Right lobe of liver (tissue), 6 donors: ENCODE data around the gene CFAP221. TPM values are rescaled to one million over a fixed set of nuclear protein-coding genes. Genes with fewer than 3 reads are reported as not detected.

ENCODE experiments used
- ATAC-seq, 4 donors: fragments of 200-7000 bp; cut with Tn5 transposase; one replicate each; pipeline ENCODE4 v1.9.1; 2020; ENCODE audit warnings: mild to moderate bottlenecking in 4 of 4, moderate library complexity in 4 of 4
- DNase-seq, 3 donors: peaks; one replicate each; pipeline ENCODE4 v3.0.0-alpha.2; 2020
- H3K27ac ChIP-seq, 3 donors: fragments of 200-600 bp; one replicate each; pipeline ENCODE4 v1.8.0; 2022
- H3K27me3 ChIP-seq, 2 donors: fragments of 200-600 bp; one replicate each; pipeline ENCODE4 v1.8.0; 2022
- H3K36me3 ChIP-seq, 4 donors: fragments of 200-600 bp; sonication (generic) in 1 of 4; one replicate each; pipeline versions ENCODE4 v1.5.1 to v1.8.0; 2017 to 2022; ENCODE audit warnings: control low read depth in 1 of 4
- H3K4me1 ChIP-seq, 4 donors: fragments of 200-600 bp; sonication (generic) in 1 of 4; one replicate each; pipeline versions ENCODE4 v1.5.1 to v1.8.0; 2017 to 2022; ENCODE audit warnings: control low read depth in 1 of 4
- H3K4me3 ChIP-seq, 3 donors: fragments of 200-600 bp; one replicate each; pipeline ENCODE4 v1.8.0; 2022
- H3K9me3 ChIP-seq, 4 donors: fragments of 200-600 bp; sonication (generic) in 1 of 4; one replicate each; pipeline versions ENCODE4 v1.5.1 to v1.8.0; 2017 to 2022; ENCODE audit warnings: control low read depth in 1 of 4
- POLR2A ChIP-seq: fragments of 450-650 bp; IDR thresholded peaks from one replicate; pipeline ENCODE4 v1.6.1; 2017; ENCODE audit warnings: antibody characterized with exemption, mild to moderate bottlenecking
- WGBS: methylation state at CpG from one replicate; pipeline ENCODE4 v1.1.6; 2018; ENCODE audit warnings: low coverage, low lambda C conversion rate; ENCODE audit not compliant: insufficient coverage; ENCODE audit errors: missing lambda C conversion rate; 5-methylcytosine and 5-hydroxymethylcytosine counted together
- intact Hi-C, 2 donors: fragments of 100-400 bp; cut with DNase I; formaldehyde crosslinking; loops; one replicate each; pipeline versions ENCODE4 v1.11.2 to v1.14.1; 2022
- total RNA-seq, 6 experiments: library from RNA; depleted of rRNA in 2 of 6; stranded (reverse); fragments of >200 nt in 2 of 6; fragmentation: NEBNext Ultra II Directional in 3 of 6; extraction: Animal tissue kit (Norgen Biotek cat#: 25700) in 3 of 6; gene quantifications; one replicate each; pipeline versions ENCODE4 v1.1.0 to v1.2.4, GENCODE V29; 2016 to 2023
- TF ChIP-seq, protein P1 (sequence below), 4 donors: fragments of 200-600 bp in 3 of 4; fragments of 450-650 bp in 1 of 4; IDR thresholded peaks; one replicate each; pipeline versions ENCODE4 v1.5.1 to v1.8.0; 2016 to 2022; ENCODE audit warnings: antibody characterized with exemption in 4 of 4, mild to moderate bottlenecking in 2 of 4
- donor health status: DM: no; HTN: yes; CAD: no.
- donor health status: DM: no; HTN: no; CAD: no.
- donor health status: DM: no; HTN: no; CAD: no.
- donor health status: DM: no; HTN: yes; CAD: no.
- donor health status: DM: no; HTN: yes; CAD: no.

The CFAP221 gene
- total RNA-seq, 6 experiments from 2014 or later = 0.56 to 5.8 (median 2.4) TPM

- intact Hi-C loops = no loop called here
- TF ChIP-seq, protein P1, sequence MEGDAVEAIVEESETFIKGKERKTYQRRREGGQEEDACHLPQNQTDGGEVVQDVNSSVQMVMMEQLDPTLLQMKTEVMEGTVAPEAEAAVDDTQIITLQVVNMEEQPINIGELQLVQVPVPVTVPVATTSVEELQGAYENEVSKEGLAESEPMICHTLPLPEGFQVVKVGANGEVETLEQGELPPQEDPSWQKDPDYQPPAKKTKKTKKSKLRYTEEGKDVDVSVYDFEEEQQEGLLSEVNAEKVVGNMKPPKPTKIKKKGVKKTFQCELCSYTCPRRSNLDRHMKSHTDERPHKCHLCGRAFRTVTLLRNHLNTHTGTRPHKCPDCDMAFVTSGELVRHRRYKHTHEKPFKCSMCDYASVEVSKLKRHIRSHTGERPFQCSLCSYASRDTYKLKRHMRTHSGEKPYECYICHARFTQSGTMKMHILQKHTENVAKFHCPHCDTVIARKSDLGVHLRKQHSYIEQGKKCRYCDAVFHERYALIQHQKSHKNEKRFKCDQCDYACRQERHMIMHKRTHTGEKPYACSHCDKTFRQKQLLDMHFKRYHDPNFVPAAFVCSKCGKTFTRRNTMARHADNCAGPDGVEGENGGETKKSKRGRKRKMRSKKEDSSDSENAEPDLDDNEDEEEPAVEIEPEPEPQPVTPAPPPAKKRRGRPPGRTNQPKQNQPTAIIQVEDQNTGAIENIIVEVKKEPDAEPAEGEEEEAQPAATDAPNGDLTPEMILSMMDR (IDR thresholded peaks at IDR 0.05) = no peak
- TF ChIP-seq POLR2A = no peak
- H3K4me3 ChIP-seq = no peak overlapping the region
- H3K27ac ChIP-seq = no peak overlapping the region
- H3K36me3 ChIP-seq = peaks cover 0 to 21% (median 9%) of the 10 kb centered on the region in 4 donors
- H3K27me3 ChIP-seq = no peaks in the 10 kb centered on the region
- no peak for DNase-seq
- 78% methylated on average over 3 of the region's 12 CpGs for WGBS
- H3K4me1 ChIP-seq = peaks cover 0 to 11% (median 0%) of the 10 kb centered on the region in 4 donors
- no peaks in the 10 kb centered on the region for H3K9me3 ChIP-seq
- no peak for ATAC-seq
These were observed 147.5 kb downstream of the CFAP221 start for GRCh38 chr2:119691651-119692245.

DNA sequence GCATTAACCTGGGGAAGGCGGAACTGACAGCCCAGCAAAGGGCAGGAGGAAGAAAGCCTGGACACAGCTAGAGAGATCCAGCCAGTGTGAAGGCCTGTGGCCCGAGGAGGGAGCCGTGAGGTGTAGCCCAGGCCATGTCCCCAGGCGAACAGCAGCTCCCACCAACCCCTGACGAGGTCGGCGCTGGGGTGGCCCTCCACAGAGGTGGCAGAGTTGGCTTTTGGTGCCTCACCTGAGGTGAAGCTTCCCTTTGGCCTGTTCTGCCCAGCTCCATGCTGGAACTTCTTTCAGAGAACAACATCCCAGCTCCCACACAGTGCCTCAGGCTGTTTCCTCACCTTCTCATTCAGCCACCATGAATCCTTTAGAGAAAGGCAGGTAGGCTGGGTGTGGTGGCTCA, 148.1 kb downstream of the CFAP221 start:
- intact Hi-C loops = no loop called here
- peaks cover 0 to 17% (median 7%) of the 10 kb centered on the region in 4 donors for H3K36me3 ChIP-seq
- no peak overlapping the region for H3K27ac ChIP-seq
- ATAC-seq (no peak), DNase-seq (no peak)
- TF ChIP-seq POLR2A = no peak
- TF ChIP-seq, protein P1 (IDR thresholded peaks at IDR 0.05) = no peak
- no peaks in the 10 kb centered on the region for H3K27me3 ChIP-seq
- H3K4me3 ChIP-seq = no peak overlapping the region
- 100% methylated on average over 3 of the region's 7 CpGs for WGBS
- H3K9me3 ChIP-seq = no peaks in the 10 kb centered on the region
- peaks cover 0 to 11% (median 0%) of the 10 kb centered on the region in 4 donors for H3K4me1 ChIP-seq

DNA sequence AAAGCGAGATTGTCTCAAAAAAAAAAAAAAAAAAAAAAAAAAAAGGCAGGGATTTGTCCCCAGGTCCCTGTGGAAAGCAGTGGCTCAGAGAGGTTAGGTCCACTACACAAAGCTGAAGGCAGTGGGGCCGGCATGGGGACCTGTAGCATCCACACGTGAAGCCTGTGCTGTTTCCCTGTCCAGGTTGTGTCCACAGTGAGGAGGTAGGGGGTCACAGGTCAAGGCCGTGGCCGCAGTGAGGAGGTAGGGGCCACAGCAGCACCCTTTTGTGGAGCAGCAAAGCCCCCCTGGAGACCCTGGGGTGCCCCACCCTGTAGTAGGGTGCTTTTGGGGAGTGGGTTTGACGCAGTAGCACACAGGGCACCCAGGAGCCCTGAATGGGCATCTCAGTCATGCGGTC, 148.7 kb downstream of the CFAP221 start:
- WGBS = 0% methylated on average over 2 of the region's 7 CpGs
- ATAC-seq = peak in 3 of 4 donors; percentile 13 to 30 (median 17)

DNA sequence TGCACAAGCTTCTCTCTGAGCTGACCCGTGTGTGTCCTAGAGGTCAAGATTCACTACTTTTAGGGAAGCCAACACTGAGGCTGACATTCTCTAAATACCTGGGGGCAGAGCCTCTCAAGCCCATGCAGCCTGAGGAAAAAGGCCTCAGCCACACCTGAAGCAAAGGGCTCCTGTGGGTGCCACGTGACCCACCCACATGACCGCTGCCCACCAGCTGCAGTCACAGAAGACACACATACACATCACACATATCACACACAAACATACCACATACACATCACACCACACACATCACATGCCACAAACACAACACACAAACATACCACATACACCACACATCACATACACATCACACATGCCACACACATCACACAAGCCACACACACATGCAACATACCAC, 149.3 kb downstream of the CFAP221 start:
- ATAC-seq (peak in 1 of 4 donors; percentile 20), DNase-seq (no peak)
- peaks cover 0 to 11% (median 0%) of the 10 kb centered on the region in 4 donors for H3K4me1 ChIP-seq
- no peaks in the 10 kb centered on the region for H3K27me3 ChIP-seq
- intact Hi-C loops = no loop called here
- H3K36me3 ChIP-seq = peaks cover 0 to 7% (median 2%) of the 10 kb centered on the region in 4 donors
- no peak overlapping the region for H3K27ac ChIP-seq
- WGBS = no CpG with 5 or more reads among the region's 3 CpGs
- no peaks in the 10 kb centered on the region for H3K9me3 ChIP-seq
- TF ChIP-seq, protein P1 (IDR thresholded peaks at IDR 0.05) = no peak
- TF ChIP-seq POLR2A = no peak
- no peak overlapping the region for H3K4me3 ChIP-seq

More for the DNA sequence above, 148.7 kb downstream of the CFAP221 start:
- peaks cover 0 to 13% (median 5%) of the 10 kb centered on the region in 4 donors for H3K36me3 ChIP-seq
- H3K4me1 ChIP-seq = peaks cover 0 to 11% (median 0%) of the 10 kb centered on the region in 4 donors
- intact Hi-C loops = no loop called here
- DNase-seq = no peak
- H3K9me3 ChIP-seq = no peaks in the 10 kb centered on the region
- TF ChIP-seq, protein P1 (IDR thresholded peaks at IDR 0.05) = no peak
- no peak for TF ChIP-seq POLR2A
- H3K27ac ChIP-seq = no peak overlapping the region
- H3K4me3 ChIP-seq = no peak overlapping the region
- H3K27me3 ChIP-seq = no peaks in the 10 kb centered on the region
